Spleen (tissue), 11 donors: ENCODE data around the gene ANKRD6. TPM values are rescaled to one million over a fixed set of nuclear protein-coding genes. Genes with fewer than 3 reads are reported as not detected.

Source experiments
- DNase-seq: peaks from one replicate; pipeline ENCODE4 v3.0.0-alpha.2; 2020
- H3K27ac ChIP-seq, 8 donors: fragments of 200-600 bp; sonication (generic) in 7 of 8; 1 replicate in 4 of 8; 2 replicates in 4 of 8; pipeline versions ENCODE4 v1.5.0 to v1.8.0; 2016 to 2021; ENCODE audit warnings: inconsistent platforms in 4 of 8, mild to moderate bottlenecking in 4 of 8, moderate library complexity in 1 of 8
- H3K27me3 ChIP-seq, 7 donors: fragments of 200-600 bp; sonication (generic) in 6 of 7; replicated peaks in 1 of 7; 1 replicate in 4 of 7; 2 replicates in 3 of 7; pipeline versions ENCODE4 v1.5.0 to v1.8.0; 2016 to 2021; ENCODE audit warnings: inconsistent platforms in 3 of 7, mild to moderate bottlenecking in 1 of 7
- H3K36me3 ChIP-seq, 6 donors: fragments of 200-600 bp; sonication (generic) in 5 of 6; 1 replicate in 4 of 6; 2 replicates in 2 of 6; pipeline versions ENCODE4 v1.5.0 to v1.8.0; 2016 to 2021; ENCODE audit warnings: inconsistent platforms in 2 of 6
- H3K4me1 ChIP-seq, 6 donors: fragments of 200-600 bp; sonication (generic) in 5 of 6; 1 replicate in 3 of 6; 2 replicates in 3 of 6; pipeline versions ENCODE4 v1.5.0 to v1.8.0; 2016 to 2021; ENCODE audit warnings: inconsistent platforms in 3 of 6
- H3K4me3 ChIP-seq, 8 donors: fragments of 200-600 bp; sonication (generic) in 7 of 8; 1 replicate in 4 of 8; 2 replicates in 4 of 8; pipeline versions ENCODE4 v1.5.0 to v1.8.0; 2016 to 2021; ENCODE audit warnings: inconsistent platforms in 4 of 8, mild to moderate bottlenecking in 4 of 8, moderate library complexity in 2 of 8
- H3K9me3 ChIP-seq, 8 donors: fragments of 200-600 bp; sonication (generic) in 7 of 8; 1 replicate in 4 of 8; 2 replicates in 4 of 8; pipeline versions ENCODE4 v1.5.0 to v1.8.0; 2016 to 2021; ENCODE audit warnings: inconsistent platforms in 4 of 8
- POLR2AphosphoS5 ChIP-seq, 3 donors: sonication (generic); formaldehyde crosslinking; IDR thresholded peaks; one replicate each; pipeline ENCODE4 v1.5.1; 2017; ENCODE audit warnings: antibody characterized with exemption in 3 of 3
- WGBS, 5 donors: extraction: QIAGEN DNeasy Blood & Tissue Kit in 3 of 5; methylation state at CpG; one replicate each; pipeline versions ENCODE4 v1.1.5 to v1.1.7; 2013 to 2018; 5-methylcytosine and 5-hydroxymethylcytosine counted together
- intact Hi-C: fragments of 100-400 bp; cut with DNase I; formaldehyde crosslinking; loops from one replicate; pipeline ENCODE4 v1.15.0; 2023; ENCODE audit warnings: low total_unique reads
- polyA plus RNA-seq, 3 donors: library from polyadenylated mRNA; stranded (reverse); fragments of 200-250 nt; gene quantifications; one replicate each; pipeline ENCODE4 v1.2.1, GENCODE V29; 2013
- small RNA-seq, 4 donors: library from RNA; depleted of rRNA; stranded (forward); fragments of <200 nt; gene quantifications; one replicate each; pipeline ENCODE3, GENCODE V24; 2016
- total RNA-seq, 7 donors: library from RNA; depleted of rRNA in 3 of 7; stranded (reverse); fragments of >200 nt in 3 of 7; fragmentation: NEBNext Ultra II Directional in 4 of 7; extraction: Animal tissue kit (Norgen Biotek cat#: 25700) in 4 of 7; gene quantifications; one replicate each; pipeline versions ENCODE4 v1.1.0 to v1.2.1, GENCODE V29; 2016 to 2021
- donor health status: healthy with polysubstance abuse.
- donor health status: DM: no; HTN: no; CAD: no; lungs with moderate emphysema.
- donor health status: DM: no; HTN: no; CAD: no.
- donor health status: Bipolar disorder and iron deficiency.
- donor health status: healthy.
- donor health status: DM: no; HTN: no; CAD: no.
- donor health status: DM: yes; HTN: yes; CAD: no.

ANKRD6 gene
- total and polyA plus RNA-seq, 10 donors, result 2.2 to 18.4 (median 7.7) TPM

DNA sequence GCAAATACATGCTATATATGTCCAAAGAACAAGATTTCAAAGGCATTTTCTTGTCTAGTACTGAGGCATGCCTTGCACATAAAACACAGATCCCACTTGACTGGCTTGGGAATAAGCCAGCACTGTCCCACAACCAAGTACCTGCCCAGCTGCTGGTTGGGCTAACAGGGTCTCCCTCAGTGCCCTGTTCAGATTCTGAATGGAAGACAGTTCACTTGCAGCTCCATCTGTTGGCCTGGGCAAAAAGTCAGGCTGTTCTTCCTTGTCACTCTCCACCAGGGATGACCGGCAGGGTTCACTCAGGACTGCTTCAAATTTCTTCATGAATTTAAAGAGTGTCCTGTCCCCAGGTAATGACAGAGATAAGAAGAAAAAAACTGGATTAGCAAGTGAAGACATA lies 250.0 kb downstream of the ANKRD6 start:
- H3K27ac ChIP-seq, result no peak overlapping the region
- H3K27me3 ChIP-seq, result no peaks in the 10 kb centered on the region
- no peak overlapping the region for H3K4me3 ChIP-seq
- H3K4me1 ChIP-seq, result no peaks in the 10 kb centered on the region
- peaks cover 3 to 100% (median 91%) of the 10 kb centered on the region in 6 donors for H3K36me3 ChIP-seq
- H3K9me3 ChIP-seq, result no peaks in the 10 kb centered on the region
- intact Hi-C loops, result no loop called here
- DNase-seq, result no peak
- no peak for TF ChIP-seq POLR2AphosphoS5 (IDR thresholded peaks at IDR 0.05)
- 87 to 100% (median 97%) methylated on average over 1 of the region's 1 CpG for WGBS, 5 donors

Small RNA genes within 50 kb of the gene (small RNA-seq; reads per million reads assigned to genes)
- gene RN7SL11P, result 0 reads per million in 4 donors

Other genes with a start within 250 kb of the ANKRD6 start
- not detected for gene GABRR1, start 215.8 kb upstream of the ANKRD6 start, total RNA-seq
- gene GABRR1, start 215.8 kb upstream of the ANKRD6 start, polyA plus RNA-seq, result not detected
- 10 to 100 TPM in 1 of 7 donors, 1 to 10 TPM in 6; 1.7 to 13.0 (median 4.9) TPM for gene GABRR2, start 117.9 kb upstream of the ANKRD6 start, total RNA-seq
- under 1 TPM; 0.32 to 0.48 (median 0.33) TPM for gene GABRR2, start 117.9 kb upstream of the ANKRD6 start, polyA plus RNA-seq
- 100 to 1,000 TPM in 1 of 7 donors, 10 to 100 TPM in 6; 69.7 to 115 (median 72.9) TPM for gene UBE2J1, start 80.4 kb upstream of the ANKRD6 start, total RNA-seq
- 10 to 100 TPM; 48.3 to 62.3 (median 49.2) TPM for gene UBE2J1, start 80.4 kb upstream of the ANKRD6 start, polyA plus RNA-seq
- gene RRAGD, start 20.9 kb upstream of the ANKRD6 start, total RNA-seq, result 10 to 100 TPM; 11.0 to 26.5 (median 18.5) TPM
- gene RRAGD, start 20.9 kb upstream of the ANKRD6 start, polyA plus RNA-seq, result 1 to 10 TPM; 3.1 to 7.9 (median 4.6) TPM
- gene LYRM2, start 205.6 kb downstream of the ANKRD6 start, total RNA-seq, result 10 to 100 TPM; 21.6 to 31.8 (median 25.5) TPM
- 10 to 100 TPM; 12.7 to 21.3 (median 15.8) TPM for gene LYRM2, start 205.6 kb downstream of the ANKRD6 start, polyA plus RNA-seq